ENCODE results near the gene IQSEC1. TPM values are rescaled to one million over a fixed set of nuclear protein-coding genes. Genes with fewer than 3 reads are reported as not detected.

IQSEC1 gene
- total and polyA plus RNA-seq, 9 of the 15 experiments (the other 6 are each of a cell fraction or from before 2014, with no cell fraction given): 0.56 to 39.0 (median 6.8) TPM

DNA sequence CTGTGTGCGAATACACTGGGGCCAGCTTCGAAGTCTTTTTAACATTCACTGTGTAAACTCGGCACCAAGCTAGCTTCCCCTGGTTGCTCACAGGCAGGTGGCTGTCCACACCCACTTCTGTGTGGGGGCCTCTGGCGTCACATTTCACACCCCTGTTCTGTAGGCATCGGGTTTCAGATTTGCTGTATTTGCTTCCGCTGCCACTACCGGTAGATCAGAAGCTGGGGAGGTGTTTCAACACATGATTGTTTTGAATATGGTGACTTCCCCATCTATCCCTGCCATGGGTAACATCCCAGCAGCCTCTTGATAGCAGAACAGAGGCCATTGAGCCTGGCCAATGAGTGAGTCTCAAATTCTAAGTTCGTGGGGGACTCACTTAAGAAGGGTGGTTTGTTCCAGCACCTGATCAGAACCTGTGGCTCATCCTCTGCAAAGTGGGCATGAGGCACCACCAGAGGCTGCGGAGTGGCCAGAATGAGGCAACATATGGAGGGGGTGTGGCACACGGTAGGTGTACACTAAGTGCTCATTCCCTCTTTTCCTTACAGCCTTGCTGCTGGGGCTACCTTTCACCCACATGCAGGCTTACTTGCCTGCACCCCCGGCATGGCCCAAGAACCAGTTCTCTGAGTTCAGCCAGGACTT is 61.5 kb downstream of the IQSEC1 start (continued):
- TF ChIP-seq, protein P1, sequence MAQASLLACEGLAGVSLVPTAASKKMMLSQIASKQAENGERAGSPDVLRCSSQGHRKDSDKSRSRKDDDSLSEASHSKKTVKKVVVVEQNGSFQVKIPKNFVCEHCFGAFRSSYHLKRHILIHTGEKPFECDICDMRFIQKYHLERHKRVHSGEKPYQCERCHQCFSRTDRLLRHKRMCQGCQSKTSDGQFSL (CRISPR knock-in tag; IDR thresholded peaks at IDR 0.05): no peak
- TF ChIP-seq, protein P1 (tag; IDR thresholded peaks at IDR 0.05): no peak
- TF ChIP-seq ZNF253 (CRISPR knock-in tag; conservative IDR thresholded peaks at IDR 0.05) (no peak), ZNF3 (CRISPR knock-in tag; IDR thresholded peaks at IDR 0.05) (no peak), NR3C1 (CRISPR knock-in tag; IDR thresholded peaks at IDR 0.05) (no peak), HIVEP1 (CRISPR knock-in tag; IDR thresholded peaks at IDR 0.05) (peak; percentile 75; the same call in 1 of the 2 replicates), TRIM28 (IDR thresholded peaks at IDR 0.05) (no peak), LEF1 (IDR thresholded peaks at IDR 0.05) (no peak), CCNT2 (IDR thresholded peaks at IDR 0.05; ENCODE audit: borderline replicate concordance, extremely low read depth, insufficient read length, low read depth, low read length) (no peak), HDAC1 (IDR thresholded peaks at IDR 0.05) (no peak), MEIS2 (IDR thresholded peaks at IDR 0.05; ENCODE audit: partially characterized antibody) (no peak), RUNX1 (IDR thresholded peaks at IDR 0.05; ENCODE audit: low read depth) (no peak), PHTF2 (CRISPR knock-in tag; IDR thresholded peaks at IDR 0.05) (no peak), ZNF347 (CRISPR knock-in tag; IDR thresholded peaks at IDR 0.05; ENCODE audit: low read depth) (peak; percentile 62; the same call in 1 of the 2 replicates), SMARCC2 (IDR thresholded peaks at IDR 0.05; ENCODE audit: low read depth) (no peak), FUS (optimal IDR thresholded peaks at IDR 0.05; ENCODE audit: low read depth, low read length) (no peak)
- TF ChIP-seq, protein P2, sequence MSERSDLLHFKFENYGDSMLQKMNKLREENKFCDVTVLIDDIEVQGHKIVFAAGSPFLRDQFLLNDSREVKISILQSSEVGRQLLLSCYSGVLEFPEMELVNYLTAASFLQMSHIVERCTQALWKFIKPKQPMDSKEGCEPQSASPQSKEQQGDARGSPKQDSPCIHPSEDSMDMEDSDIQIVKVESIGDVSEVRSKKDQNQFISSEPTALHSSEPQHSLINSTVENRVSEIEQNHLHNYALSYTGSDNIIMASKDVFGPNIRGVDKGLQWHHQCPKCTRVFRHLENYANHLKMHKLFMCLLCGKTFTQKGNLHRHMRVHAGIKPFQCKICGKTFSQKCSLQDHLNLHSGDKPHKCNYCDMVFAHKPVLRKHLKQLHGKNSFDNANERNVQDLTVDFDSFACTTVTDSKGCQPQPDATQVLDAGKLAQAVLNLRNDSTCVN (CRISPR knock-in tag; IDR thresholded peaks at IDR 0.05): no peak
- TF ChIP-seq, protein P3, sequence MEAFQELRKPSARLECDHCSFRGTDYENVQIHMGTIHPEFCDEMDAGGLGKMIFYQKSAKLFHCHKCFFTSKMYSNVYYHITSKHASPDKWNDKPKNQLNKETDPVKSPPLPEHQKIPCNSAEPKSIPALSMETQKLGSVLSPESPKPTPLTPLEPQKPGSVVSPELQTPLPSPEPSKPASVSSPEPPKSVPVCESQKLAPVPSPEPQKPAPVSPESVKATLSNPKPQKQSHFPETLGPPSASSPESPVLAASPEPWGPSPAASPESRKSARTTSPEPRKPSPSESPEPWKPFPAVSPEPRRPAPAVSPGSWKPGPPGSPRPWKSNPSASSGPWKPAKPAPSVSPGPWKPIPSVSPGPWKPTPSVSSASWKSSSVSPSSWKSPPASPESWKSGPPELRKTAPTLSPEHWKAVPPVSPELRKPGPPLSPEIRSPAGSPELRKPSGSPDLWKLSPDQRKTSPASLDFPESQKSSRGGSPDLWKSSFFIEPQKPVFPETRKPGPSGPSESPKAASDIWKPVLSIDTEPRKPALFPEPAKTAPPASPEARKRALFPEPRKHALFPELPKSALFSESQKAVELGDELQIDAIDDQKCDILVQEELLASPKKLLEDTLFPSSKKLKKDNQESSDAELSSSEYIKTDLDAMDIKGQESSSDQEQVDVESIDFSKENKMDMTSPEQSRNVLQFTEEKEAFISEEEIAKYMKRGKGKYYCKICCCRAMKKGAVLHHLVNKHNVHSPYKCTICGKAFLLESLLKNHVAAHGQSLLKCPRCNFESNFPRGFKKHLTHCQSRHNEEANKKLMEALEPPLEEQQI (IDR thresholded peaks at IDR 0.05): no peak
- TF ChIP-seq, protein P4, sequence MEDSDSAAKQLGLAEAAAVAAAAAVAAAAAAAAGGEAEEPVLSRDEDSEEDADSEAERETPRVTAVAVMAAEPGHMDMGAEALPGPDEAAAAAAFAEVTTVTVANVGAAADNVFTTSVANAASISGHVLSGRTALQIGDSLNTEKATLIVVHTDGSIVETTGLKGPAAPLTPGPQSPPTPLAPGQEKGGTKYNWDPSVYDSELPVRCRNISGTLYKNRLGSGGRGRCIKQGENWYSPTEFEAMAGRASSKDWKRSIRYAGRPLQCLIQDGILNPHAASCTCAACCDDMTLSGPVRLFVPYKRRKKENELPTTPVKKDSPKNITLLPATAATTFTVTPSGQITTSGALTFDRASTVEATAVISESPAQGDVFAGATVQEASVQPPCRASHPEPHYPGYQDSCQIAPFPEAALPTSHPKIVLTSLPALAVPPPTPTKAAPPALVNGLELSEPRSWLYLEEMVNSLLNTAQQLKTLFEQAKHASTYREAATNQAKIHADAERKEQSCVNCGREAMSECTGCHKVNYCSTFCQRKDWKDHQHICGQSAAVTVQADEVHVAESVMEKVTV (CRISPR knock-in tag; IDR thresholded peaks at IDR 0.05): no peak
- TF ChIP-seq, protein P5, sequence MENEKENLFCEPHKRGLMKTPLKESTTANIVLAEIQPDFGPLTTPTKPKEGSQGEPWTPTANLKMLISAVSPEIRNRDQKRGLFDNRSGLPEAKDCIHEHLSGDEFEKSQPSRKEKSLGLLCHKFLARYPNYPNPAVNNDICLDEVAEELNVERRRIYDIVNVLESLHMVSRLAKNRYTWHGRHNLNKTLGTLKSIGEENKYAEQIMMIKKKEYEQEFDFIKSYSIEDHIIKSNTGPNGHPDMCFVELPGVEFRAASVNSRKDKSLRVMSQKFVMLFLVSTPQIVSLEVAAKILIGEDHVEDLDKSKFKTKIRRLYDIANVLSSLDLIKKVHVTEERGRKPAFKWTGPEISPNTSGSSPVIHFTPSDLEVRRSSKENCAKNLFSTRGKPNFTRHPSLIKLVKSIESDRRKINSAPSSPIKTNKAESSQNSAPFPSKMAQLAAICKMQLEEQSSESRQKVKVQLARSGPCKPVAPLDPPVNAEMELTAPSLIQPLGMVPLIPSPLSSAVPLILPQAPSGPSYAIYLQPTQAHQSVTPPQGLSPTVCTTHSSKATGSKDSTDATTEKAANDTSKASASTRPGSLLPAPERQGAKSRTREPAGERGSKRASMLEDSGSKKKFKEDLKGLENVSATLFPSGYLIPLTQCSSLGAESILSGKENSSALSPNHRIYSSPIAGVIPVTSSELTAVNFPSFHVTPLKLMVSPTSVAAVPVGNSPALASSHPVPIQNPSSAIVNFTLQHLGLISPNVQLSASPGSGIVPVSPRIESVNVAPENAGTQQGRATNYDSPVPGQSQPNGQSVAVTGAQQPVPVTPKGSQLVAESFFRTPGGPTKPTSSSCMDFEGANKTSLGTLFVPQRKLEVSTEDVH (IDR thresholded peaks at IDR 0.05; ENCODE audit: low read depth, partially characterized antibody): peak; percentile 28
